ENCODE measurements around the gene IL17REL.
A peak's percentile ranks its signal among the peaks of the same experiment; 100 is the strongest.

Gene IL17REL

DNA sequence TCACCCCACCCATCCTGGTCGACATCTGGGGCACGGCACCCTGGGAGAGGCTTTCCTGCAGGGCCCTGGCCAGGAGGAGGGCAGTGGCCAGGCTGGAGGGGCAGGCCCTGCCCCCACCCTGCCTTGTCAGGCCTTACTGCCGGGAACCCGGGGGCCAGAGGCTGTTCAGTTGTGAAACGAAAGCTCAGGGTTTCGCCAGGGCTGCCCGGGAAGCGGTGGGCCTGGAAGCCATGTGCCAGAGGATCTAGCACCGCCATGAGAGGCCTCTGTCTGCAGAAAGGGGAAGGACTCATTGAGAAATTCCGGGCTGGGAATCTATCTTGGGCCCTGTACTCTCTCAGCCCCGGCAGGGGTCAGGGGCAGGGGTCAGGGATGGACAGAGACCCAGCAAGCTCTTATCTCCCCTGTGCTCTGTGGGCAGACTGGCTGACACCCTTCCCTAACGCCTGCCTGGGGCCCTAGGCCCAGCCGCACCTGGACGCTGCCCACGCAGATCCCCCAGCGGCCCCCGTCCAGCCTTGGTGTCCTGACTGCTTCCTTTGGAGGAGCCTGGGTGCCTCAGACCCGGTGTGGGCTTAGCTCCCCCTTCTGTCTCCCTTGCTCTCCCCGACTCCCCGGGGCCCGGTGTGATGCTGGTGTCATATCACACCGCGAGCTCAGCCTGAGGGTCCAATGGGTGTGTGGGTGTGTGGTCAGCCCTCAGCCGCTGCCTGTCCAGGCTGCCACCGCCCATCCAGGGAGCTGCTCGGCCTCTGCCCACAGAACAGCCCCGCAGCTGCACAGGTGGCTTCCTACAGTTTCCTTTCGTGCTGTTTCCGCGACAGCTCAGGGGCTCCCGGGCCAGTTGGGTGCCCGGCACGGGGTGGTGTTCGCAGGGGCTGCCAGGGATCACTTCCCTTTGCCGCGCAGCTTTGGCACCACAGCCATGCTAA, 45.5 kb downstream of the IL17REL start:
- no peak for DNase-seq (ENCODE audit: low spot score)

DNA sequence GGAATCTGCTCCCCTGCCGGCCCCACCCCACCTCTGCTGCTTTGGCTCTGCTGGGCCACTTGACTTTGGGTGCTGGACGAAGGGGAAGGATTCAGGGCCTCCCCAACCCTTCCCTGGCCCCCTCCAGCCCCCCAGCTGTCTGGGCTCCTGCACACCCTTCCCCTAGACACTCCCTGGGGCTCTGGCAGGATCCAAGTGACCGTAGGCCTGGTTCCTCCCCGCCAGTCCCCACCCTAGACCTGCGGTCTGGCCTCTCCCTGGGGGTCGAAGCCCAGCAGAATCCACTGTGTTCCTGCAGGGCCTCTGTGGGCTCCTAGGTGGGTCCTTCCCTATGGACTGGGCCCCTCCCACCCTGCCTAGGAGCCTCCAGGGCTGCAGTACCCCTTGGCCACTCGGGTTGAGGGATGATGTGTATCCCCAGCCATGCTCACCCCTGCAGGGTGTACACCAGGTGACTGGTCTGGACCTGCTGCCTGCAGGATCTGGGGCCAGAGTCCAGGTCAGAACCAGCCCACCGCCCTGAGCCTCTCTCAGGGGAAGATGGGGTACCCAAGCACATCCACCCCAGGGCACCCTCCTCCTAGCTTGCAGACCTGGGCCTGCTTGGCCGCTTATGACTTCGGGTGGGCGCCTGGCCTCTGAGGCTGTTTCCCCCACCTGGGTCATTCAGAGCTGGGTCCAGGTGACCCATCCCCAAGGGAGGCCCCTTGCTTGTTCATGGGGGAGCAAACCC, 46.4 kb downstream of the IL17REL start:
- no peak for DNase-seq (ENCODE audit: low spot score)

DNA sequence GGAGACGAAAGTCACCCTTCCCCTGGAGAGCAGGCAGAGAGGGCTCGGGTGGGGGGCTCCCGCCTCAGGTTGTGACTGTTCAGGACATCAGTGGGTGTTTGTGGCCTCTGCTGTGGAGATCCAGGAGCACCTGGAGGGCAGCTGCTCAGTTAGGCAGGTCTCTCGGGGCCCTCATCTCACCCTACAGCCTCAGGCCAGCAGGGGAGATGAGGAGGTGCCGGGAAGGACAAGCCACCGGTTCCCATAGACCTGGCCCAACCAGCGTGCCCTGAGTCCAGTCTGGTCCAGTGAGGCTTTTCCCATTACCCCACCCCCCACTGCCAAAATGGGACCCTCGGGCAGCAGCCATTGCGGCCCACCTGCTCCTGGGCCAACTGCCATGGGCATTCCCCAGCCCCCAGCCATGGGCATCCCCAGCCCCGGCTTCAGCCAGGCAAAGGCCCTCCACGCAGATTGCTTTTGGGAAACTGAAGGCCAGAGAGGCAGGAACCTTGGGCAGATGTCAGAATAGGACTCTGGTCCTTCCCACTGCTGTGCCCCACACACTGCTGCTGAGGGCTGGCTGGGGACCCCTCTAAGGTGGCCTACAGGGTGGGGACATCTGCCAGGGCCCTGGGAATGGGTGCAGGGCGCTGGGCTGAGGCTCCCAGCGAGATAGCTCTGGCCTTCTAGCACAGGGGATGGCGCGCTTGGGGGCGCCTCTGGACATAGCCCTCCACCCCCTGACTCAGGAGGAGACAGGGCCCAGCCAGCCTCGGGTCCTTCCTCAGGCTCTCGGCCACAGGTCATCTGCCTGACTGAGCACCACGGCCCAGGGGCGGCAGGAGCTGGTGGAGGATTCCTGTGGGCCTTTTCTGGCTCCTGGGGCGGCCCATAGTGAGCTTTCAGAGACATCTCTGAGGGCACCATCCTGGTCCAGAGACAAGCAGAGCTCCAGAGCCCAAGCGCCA, 47.2 kb downstream of the IL17REL start:
- no peak for DNase-seq (ENCODE audit: low spot score)

DNA sequence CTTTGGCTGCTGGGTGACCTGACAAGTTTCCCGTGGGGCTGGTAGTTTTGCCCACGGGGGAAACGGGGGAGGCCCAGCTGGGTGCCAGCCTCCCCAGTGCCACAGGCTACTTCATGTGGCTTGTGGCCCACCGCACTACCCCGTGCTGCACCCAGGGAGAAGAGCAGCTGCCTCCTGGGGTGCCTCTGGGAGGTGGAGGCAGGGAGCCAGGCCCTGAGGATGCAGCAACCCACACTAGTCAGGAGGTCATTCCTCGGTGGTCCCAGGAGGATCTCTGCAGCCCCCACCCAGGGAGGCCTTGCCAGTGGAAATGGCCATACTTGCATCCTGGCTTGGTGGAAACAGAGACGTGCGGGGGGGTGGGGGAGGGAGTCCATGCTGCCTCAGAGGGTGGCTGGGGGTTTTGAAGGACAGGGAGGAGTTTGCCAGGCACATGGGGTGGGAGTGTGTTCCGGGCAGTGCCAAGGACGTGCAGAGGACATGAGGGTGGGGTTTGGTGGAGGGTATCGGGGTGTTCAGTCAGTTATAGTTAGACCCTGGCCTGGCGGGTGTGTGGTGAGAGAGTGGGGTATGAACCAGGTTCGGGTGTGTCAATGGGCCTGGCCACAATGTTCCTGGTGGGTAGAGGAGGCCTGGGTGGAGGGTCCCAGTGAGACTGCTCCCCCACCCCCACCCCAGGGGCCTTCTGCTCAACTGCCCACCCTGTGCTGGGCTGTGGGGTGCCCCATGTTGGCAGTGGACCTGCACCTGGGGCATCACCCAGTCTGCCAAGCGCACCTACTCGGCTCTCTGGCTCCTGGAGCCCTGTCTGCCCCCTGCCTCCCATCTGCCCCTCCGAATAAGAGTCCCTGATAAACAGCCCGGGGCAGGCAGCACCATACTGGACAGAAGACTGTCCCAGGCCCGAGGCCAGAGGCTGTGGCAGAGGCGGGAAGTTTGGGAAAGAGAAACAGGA, 48.2 kb downstream of the IL17REL start:
- no peak for DNase-seq (ENCODE audit: low spot score)

DNA sequence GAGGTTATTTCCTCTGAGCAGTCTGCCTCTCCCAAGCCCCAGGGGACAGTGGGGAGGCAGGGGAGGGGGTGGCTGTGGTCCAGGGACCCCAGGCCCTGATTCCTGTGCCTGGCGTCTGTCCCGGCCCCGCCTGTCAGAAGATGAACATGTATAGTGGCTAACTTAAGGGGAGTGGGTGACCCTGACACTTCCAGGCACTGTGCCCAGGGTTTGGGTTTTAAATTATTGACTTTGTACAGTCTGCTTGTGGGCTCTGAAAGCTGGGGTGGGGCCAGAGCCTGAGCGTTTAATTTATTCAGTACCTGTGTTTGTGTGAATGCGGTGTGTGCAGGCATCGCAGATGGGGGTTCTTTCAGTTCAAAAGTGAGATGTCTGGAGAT, 48.9 kb downstream of the IL17REL start:
- no peak for DNase-seq (ENCODE audit: low spot score)

DNA sequence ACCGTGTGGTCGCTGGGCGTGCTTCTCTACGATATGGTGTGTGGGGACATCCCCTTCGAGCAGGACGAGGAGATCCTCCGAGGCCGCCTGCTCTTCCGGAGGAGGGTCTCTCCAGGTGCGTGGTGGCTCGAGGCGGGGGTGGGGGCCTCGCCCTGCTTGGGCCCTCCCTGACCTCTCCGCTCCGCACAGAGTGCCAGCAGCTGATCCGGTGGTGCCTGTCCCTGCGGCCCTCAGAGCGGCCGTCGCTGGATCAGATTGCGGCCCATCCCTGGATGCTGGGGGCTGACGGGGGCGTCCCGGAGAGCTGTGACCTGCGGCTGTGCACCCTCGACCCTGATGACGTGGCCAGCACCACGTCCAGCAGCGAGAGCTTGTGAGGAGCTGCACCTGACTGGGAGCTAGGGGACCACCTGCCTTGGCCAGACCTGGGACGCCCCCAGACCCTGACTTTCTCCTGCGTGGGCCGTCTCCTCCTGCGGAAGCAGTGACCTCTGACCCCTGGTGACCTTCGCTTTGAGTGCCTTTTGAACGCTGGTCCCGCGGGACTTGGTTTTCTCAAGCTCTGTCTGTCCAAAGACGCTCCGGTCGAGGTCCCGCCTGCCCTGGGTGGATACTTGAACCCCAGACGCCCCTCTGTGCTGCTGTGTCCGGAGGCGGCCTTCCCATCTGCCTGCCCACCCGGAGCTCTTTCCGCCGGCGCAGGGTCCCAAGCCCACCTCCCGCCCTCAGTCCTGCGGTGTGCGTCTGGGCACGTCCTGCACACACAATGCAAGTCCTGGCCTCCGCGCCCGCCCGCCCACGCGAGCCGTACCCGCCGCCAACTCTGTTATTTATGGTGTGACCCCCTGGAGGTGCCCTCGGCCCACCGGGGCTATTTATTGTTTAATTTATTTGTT, 49.6 kb downstream of the IL17REL start:
- DNase-seq (ENCODE audit: low spot score) = no peak

DNA sequence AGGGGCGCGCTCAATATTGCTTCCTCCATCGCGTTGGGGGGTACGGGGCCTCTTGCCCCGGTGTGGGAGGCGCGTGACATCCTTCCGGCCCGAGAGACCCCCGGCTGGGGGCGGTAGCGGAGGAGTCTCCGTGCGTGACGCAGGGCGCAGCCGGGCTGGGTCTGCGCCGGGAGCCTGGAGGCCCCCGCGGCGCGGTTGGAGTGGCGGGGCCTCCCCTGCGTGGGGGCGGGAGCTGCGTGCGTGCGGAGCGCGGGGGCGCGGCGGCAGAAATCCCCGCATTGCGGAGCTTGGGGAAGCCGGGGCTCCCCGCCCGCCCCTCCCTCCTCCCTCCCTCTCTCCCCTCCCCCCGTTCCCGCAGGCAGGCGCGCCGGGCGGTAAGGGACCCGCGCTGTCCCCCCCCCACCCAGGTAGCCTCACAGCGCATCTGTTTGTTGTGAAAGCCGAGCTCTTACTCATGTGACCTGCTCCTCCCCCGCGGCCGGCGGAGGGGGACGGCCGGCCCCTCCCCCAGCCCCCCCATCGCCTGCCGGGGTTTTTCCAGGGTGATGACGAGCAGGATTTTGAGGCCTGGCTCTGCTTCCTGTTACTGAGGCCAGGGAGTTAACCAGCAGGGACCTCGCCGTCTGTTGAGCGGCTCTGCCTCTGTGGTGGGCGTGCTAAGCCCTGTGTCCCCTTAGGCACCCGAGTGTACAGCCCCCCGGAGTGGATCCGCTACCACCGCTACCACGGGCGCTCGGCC, 50.4 kb downstream of the IL17REL start:
- peak; percentile 95 for DNase-seq (ENCODE audit: low spot score)

DNA sequence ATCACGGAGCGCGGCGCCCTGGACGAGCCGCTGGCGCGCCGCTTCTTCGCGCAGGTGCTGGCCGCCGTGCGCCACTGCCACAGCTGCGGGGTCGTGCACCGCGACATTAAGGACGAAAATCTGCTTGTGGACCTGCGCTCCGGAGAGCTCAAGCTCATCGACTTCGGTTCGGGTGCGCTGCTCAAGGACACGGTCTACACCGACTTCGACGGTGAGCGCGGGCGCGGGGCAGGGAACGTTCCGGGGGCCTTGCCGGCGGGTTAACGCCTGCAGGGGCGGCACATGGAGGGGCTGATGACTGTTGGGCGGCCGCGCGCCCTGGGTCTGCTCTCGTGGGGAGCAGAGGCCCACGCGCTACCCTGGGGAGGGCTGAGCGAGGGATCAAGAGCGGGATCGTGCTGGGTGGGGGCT, 51.0 kb downstream of the IL17REL start:
- DNase-seq (ENCODE audit: low spot score) = no peak

DNA sequence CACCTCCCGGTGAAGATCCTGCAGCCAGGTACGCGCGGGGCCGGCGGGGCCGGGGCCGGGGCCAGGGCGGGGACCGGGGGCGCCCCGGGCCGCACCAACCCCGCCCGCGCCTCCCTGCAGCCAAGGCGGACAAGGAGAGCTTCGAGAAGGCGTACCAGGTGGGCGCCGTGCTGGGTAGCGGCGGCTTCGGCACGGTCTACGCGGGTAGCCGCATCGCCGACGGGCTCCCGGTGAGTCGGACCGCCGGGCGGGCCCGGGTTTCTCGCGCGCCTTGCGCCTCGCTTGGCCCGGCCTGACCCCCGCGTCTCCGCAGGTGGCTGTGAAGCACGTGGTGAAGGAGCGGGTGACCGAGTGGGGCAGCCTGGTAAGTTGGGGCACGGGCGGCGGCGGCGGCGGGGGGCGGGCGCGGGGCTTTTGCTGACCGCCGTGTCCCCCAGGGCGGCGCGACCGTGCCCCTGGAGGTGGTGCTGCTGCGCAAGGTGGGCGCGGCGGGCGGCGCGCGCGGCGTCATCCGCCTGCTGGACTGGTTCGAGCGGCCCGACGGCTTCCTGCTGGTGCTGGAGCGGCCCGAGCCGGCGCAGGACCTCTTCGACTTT, 51.5 kb downstream of the IL17REL start:
- no peak for DNase-seq (ENCODE audit: low spot score)

DNA sequence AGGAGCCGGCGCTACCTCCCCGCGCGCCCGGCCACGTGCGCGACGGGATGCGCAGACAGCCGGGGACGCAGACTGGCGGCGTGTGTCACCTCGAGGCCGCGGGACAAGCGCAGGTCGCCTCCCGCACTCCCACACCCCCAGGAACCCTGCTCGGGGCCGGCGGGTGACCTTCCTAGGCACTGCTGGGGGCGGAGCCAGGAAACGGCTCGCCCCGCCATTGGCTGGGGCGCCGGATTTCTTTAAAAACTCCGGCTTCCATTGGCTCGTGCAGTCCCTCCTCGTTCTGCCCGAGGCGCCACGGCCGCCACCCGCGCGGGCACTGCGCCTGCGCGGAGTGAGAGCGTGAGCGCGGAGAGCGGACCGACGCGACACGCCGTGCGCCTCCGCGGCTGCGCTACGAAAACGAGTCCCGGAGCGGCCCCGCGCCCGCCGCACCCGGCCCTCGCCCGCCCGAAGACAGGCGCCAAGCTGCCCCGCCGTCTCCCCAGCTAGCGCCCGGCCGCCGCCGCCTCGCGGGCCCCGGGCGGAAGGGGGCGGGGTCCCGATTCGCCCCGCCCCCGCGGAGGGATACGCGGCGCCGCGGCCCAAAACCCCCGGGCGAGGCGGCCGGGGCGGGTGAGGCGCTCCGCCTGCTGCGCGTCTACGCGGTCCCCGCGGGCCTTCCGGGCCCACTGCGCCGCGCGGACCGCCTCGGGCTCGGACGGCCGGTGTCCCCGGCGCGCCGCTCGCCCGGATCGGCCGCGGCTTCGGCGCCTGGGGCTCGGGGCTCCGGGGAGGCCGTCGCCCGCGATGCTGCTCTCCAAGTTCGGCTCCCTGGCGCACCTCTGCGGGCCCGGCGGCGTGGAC, 52.2 kb downstream of the IL17REL start, which contains the start of gene PIM3:
Gene PIM3 (plus strand): TSS at position 614 of the 846 bp plus-strand sequence. CDS start 176 bp downstream, at position 790.
- peak; percentile 99 for DNase-seq (ENCODE audit: low spot score)

DNA sequence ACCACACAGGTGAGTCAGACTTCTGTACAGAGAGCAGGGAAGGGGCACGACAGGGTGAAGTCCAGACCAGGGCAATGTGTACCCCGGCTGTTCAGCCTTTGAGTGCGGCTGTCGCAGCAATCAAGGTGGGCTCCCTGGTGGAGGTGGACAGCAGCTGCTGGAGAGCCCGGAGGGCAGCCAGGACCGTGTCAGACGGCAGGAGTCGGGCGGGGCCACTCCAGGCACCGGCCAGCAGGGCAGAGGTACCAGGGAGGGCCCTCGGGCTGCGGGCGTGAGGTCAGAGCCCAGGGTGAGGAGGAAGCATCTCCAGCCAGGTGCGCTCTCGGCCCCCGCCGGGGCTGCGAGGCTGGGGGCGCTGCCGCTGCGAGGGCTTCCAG, 52.8 kb downstream of the IL17REL start:
- DNase-seq (ENCODE audit: low spot score) = no peak

DNA sequence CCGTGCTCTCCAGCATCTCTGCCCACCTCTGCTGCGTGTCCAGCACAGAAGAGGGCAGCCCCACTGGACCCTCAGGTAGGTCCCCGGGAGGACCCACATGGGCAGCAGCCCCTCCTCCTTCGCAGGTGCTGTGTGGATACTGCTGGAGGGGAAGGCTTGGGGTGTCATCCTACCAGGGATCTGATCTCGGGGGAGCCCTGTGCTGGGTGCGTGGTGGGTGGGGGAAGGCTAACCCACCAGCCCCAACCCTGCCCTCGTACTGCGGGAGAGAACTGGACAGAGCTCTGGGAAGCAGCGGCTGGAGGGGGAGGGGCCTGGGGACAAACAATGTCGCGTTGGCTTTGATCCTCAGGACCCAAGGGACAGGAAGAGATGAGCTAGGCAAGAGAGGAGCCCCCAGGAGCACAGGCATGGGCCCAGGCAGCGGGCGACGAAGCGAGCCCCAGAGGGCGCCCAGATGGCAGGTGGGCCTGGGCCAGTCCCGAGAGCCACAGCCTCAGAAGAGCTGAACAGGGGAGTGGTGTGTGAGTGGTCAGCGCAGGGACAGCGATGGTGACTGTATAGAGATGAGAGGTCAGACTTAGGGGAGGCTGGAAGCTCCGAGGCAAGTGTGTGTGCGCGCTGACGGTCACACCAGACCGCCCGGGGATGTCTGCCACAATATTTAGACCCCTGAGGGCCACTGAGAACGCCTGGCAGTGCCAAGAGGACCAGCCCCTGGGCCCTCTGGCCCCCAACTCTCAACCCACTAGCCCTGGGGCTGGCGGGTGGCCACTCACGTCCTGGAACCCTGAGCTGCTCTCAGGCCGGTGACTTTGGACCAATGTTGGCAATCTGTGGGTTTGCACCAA, 53.4 kb downstream of the IL17REL start:
- DNase-seq (ENCODE audit: low spot score) = no peak

DNA sequence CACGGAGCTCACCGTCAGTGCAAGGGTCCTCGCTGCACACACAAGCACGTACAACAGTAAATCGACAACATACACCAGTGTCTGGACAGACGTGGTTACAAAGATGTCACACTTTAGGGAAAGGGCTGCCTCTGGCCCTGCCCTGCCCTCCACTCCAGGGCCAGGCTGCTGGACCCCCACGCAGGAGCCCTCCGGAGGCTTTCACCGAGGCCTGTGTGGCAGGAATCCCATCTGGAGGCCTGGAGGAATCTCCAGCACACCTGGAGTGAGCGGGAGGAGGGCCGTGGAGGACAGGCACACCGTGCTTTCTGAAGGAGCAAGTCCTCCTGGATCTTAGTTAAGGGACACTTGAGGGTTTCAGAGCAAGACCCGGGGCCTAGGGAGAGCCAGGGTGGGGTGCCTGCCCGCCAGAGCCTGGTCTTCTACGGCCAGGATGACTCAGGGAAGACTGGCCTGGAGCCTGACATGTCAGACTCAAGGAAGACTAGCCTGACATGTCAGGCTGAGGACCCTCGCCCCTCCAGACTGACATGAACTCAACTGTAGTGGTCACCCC, 54.1 kb downstream of the IL17REL start:
- no peak for DNase-seq (ENCODE audit: low spot score)

DNA sequence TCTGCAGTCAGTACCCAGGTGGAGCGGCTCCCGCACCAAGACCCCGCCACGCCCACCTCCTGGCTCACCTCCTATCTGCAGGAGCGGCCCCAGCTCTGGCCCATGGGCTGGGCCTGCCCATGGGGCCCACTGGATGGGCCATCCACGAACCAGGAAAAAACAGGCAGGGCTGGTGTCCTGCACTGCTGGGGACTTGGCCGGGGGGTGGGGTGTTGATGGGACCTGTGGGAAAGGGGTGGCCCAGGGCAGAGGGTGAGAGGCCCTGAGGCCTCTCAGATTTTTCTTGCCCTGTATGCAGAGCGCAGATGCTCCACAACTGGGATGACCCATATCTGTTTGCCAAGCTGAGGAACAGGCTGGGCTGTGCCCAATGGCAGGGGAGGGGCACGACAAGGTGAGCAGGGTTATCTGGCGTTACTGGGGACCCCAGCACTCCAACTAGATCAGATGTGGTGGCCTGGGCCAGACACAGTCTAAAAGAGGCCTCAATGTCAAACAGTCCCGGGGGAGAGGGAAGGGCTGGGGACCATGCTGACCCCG, 54.7 kb downstream of the IL17REL start:
- no peak for DNase-seq (ENCODE audit: low spot score)

DNA sequence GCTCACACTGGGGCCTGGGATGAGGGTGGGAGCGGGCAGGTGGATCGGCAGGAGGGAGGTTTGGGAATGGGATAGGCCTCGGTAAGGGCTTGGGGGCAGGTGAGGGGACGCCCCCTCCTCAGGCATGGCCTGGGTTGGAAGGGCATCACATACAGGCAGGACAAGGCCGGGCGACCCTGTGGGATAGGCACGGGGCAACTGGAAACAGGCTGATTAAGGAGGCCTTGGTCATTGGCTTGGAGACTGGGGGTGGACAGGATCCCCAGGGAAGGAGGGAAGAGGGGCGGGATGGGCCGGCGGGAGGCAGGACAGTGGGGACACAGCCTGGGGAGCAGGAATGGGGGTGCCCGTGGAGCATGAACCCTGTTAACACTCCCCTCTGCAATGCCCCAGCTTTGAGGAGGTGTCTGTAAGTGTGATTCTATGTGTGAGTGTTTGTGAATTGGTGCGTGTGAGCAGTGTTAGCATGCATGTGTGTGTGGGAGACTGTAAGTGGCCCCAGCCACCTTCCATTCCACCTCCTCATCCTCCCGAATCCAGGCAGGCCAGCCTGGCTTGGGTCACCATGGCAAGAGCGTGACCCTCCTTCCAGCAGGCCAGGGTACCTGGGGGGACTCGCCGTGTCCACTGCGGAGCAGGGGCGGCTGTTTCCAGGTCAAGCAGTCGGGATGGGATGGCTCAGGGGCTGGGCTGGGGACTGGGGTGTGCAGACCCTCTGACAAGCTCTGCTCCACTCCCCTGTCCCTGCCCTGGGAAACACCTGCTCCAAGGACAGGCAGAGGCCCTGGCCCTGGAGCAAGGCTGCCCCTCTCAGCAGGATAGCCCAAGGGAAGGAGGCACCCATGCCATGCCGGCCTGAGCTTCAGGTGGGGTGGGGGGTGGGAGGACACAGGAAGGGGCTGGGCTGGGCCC, 55.4 kb downstream of the IL17REL start:
- DNase-seq (ENCODE audit: low spot score) = no peak
